Measurements from ENCODE around the gene MEIKIN.

MEIKIN gene

DNA sequence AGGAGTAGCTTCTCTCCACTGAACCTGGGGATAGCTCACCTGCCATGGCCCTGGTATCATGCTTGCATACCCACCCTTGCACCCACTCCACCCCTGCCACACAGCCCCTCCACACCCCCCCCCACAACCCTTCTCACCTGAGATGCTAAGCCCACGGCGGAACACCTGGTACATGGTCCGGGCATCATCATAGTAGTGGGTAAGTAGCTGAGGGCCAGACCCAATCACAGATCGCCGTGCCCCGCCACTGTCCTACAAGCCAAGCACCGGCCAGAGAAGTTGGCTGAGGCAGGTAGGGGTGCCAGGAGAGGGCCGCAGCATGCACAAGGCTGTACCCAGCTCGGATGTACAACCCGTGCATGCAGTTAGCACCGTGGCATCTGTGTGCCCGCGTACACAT is 45.3 kb upstream of the MEIKIN start:
- TF ChIP-seq CTCF (IDR thresholded peaks at IDR 0.05; ENCODE audit: extremely low read depth, insufficient read depth, missing control alignments), result no peak
- no peak for DNase-seq (ENCODE audit: low spot score)
- in situ Hi-C loops (cut with MboI; ENCODE audit: low pct_unique_long_range_greater_than_20kb, low sequenced_read_pairs, unreplicated experiment), result no loop called here

DNA sequence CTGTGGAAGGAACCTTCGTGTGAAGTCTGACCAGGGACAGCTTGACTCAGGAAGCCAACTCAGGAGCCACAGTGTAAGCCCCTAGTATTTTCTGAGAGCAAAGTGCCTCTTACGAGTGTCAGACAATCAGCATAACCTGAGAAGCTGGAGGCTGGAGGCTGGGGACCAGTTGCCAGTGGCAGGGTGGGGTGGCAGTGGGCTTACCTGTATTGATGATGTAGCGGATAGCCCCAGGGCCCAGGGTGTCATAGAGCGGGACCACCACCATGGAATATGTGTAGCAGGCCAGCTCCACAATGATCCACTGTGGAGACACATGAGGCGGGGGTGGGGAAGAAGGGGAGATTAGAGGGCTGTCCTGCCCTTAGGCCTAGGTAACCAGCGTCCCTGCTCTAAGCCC is 43.1 kb upstream of the MEIKIN start:
- in situ Hi-C loops (cut with MboI; ENCODE audit: low pct_unique_long_range_greater_than_20kb, low sequenced_read_pairs, unreplicated experiment), result no loop called here
- TF ChIP-seq CTCF (IDR thresholded peaks at IDR 0.05; ENCODE audit: extremely low read depth, insufficient read depth, missing control alignments), result no peak
- DNase-seq (ENCODE audit: low spot score), result no peak

DNA sequence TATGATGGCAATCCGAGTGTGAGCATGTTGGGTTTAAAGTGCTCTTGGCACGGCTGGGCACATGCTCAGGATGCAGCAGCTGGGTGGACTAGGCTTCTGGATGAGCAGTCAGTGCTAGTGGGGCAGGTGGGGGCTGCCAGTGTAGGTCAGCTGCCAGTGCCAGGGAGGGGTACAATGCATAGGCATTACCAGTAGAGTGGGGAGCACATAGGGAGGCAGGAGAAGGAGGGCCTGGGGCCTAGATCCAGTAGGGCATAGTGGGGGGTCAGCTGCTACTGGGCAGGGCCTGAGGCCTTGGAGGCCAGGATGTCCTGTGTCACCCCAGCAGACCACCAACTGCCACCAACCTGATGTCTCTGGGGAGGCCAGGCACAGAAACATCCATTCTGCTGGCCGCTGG is 41.8 kb upstream of the MEIKIN start:
- TF ChIP-seq CTCF (IDR thresholded peaks at IDR 0.05; ENCODE audit: extremely low read depth, insufficient read depth, missing control alignments), result no peak
- in situ Hi-C loops (cut with MboI; ENCODE audit: low pct_unique_long_range_greater_than_20kb, low sequenced_read_pairs, unreplicated experiment), result no loop called here

DNA sequence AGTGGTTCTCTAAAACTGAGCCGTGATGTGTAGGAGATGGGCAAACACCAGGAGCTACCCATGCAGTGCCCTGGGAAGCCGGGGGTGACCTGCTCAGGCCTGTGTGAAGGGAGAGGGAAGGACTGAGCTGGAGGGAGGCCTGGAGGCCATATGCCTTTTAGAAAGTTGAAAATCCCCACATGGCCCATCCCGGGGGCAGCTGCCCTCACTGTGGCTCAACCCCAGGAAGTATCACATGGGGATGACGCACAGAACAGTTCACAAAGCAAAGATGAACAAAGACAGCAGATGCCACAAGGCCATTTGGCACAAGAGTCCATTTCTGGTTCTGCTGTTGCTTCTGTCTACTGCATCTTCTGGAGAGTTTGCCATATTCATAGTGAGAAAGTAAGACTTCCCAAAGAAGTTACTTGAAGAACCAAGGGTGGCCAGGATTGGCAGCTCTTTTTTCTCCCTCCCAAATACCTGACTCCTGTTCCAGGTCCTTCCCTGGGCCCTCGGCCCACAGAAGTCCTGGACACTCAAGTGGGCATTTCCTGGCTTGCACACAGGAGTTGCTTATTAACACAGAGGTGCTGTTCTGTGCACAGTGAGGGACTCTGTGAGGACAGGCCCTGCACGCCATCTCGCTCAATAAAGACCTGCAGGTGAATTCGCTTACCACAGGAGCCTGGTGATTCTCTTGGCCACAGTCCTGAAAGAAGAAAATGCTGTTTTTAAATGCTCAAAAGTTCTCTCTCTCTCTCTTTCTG is 40.9 kb upstream of the MEIKIN start:
- in situ Hi-C loops (cut with MboI; ENCODE audit: low pct_unique_long_range_greater_than_20kb, low sequenced_read_pairs, unreplicated experiment), result no loop called here
- no peak for DNase-seq (ENCODE audit: low spot score)
- TF ChIP-seq CTCF (IDR thresholded peaks at IDR 0.05; ENCODE audit: extremely low read depth, insufficient read depth, missing control alignments), result no peak

More for the DNA sequence above, 41.8 kb upstream of the MEIKIN start:
- DNase-seq (ENCODE audit: low spot score), result no peak

- TF ChIP-seq CTCF (IDR thresholded peaks at IDR 0.05; ENCODE audit: extremely low read depth, insufficient read depth, missing control alignments), result no peak
- in situ Hi-C loops (cut with MboI; ENCODE audit: low pct_unique_long_range_greater_than_20kb, low sequenced_read_pairs, unreplicated experiment), result no loop called here
- DNase-seq (ENCODE audit: low spot score), result no peak
These were observed 39.6 kb upstream of the MEIKIN start for GRCh38 chr5:131984956-131985665.

GRCh38 chr5:131983244-131983771 is 37.8 kb upstream of the MEIKIN start:
- no peak for TF ChIP-seq CTCF (IDR thresholded peaks at IDR 0.05; ENCODE audit: extremely low read depth, insufficient read depth, missing control alignments)
- in situ Hi-C loops (cut with MboI; ENCODE audit: low pct_unique_long_range_greater_than_20kb, low sequenced_read_pairs, unreplicated experiment), result no loop called here
- DNase-seq (ENCODE audit: low spot score), result no peak

Data from GM13977 (cell line).